ENCODE measurements around the gene ALDH1A3.

Gene ALDH1A3

DNA sequence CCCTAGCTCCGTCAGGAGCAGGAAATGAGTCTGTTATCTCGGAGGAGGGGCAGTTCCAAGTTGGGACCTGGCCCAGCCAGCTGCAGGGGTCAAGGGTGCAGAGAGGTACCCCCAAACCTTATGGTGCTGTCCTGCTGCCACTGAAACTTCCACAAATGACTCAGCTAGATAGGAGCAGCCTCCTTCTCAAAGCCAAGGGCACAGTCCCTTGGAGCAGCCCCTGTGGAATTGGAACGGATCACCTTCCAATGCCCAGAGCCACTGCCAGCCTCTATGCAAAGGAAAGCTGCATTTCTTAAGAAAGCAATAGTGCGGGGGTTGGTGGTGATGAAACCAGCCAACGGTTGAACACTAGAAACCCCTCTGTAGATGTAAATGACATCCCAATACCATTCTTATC lies 20.0 kb downstream of the ALDH1A3 start:
- TF ChIP-seq, protein P1, sequence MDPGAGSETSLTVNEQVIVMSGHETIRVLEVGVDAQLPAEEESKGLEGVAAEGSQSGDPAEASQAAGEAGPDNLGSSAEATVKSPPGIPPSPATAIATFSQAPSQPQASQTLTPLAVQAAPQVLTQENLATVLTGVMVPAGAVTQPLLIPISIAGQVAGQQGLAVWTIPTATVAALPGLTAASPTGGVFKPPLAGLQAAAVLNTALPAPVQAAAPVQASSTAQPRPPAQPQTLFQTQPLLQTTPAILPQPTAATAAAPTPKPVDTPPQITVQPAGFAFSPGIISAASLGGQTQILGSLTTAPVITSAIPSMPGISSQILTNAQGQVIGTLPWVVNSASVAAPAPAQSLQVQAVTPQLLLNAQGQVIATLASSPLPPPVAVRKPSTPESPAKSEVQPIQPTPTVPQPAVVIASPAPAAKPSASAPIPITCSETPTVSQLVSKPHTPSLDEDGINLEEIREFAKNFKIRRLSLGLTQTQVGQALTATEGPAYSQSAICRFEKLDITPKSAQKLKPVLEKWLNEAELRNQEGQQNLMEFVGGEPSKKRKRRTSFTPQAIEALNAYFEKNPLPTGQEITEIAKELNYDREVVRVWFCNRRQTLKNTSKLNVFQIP (CRISPR knock-in tag; IDR thresholded peaks at IDR 0.05; ENCODE audit: borderline replicate concordance, low read depth), result no peak
- TF ChIP-seq, protein P2, sequence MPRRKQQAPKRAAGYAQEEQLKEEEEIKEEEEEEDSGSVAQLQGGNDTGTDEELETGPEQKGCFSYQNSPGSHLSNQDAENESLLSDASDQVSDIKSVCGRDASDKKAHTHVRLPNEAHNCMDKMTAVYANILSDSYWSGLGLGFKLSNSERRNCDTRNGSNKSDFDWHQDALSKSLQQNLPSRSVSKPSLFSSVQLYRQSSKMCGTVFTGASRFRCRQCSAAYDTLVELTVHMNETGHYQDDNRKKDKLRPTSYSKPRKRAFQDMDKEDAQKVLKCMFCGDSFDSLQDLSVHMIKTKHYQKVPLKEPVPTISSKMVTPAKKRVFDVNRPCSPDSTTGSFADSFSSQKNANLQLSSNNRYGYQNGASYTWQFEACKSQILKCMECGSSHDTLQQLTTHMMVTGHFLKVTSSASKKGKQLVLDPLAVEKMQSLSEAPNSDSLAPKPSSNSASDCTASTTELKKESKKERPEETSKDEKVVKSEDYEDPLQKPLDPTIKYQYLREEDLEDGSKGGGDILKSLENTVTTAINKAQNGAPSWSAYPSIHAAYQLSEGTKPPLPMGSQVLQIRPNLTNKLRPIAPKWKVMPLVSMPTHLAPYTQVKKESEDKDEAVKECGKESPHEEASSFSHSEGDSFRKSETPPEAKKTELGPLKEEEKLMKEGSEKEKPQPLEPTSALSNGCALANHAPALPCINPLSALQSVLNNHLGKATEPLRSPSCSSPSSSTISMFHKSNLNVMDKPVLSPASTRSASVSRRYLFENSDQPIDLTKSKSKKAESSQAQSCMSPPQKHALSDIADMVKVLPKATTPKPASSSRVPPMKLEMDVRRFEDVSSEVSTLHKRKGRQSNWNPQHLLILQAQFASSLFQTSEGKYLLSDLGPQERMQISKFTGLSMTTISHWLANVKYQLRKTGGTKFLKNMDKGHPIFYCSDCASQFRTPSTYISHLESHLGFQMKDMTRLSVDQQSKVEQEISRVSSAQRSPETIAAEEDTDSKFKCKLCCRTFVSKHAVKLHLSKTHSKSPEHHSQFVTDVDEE (CRISPR knock-in tag; IDR thresholded peaks at IDR 0.05), result no peak
- TF ChIP-seq ZFP3 (CRISPR knock-in tag; IDR thresholded peaks at IDR 0.05) (no peak), RARB (CRISPR knock-in tag; IDR thresholded peaks at IDR 0.05) (no peak), ZNF70 (CRISPR knock-in tag; IDR thresholded peaks at IDR 0.05) (no peak), ARNTL (CRISPR knock-in tag; IDR thresholded peaks at IDR 0.05; ENCODE audit: borderline replicate concordance, low read depth) (no peak), TOX (CRISPR knock-in tag; IDR thresholded peaks at IDR 0.05; ENCODE audit: borderline replicate concordance) (no peak)
- no peak for ATAC-seq

DNA sequence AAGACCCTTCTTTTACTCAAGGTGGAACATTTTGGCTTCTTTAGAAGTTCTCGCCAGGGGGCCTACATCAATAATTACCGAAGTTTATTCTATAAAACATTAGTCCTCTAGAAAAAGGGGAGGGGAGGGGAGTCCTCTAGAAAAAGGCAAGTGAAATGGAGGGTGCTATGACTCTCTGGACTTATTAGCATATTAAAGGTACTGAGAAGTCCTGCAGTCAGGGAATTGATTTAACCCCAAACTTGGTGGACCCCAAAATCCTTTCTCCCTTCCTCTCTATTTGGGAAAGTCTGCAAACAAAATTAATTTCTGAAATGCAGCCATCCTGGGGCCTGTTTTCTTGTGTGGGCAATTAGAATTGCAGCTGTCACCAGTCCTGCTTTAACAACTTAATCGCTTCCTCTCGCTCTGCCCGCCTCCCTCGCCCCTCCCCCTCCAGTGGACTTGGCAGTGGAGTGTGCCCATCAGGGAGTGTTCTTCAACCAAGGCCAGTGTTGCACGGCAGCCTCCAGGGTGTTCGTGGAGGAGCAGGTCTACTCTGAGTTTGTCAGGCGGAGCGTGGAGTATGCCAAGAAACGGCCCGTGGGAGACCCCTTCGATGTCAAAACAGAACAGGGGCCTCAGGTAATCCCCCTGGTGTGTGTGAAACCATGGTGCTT lies 20.6 kb downstream of the ALDH1A3 start:
- TF ChIP-seq ZFP30 (CRISPR knock-in tag; IDR thresholded peaks at IDR 0.05) (no peak), SNAI2 (CRISPR knock-in tag; IDR thresholded peaks at IDR 0.05) (no peak)
- TF ChIP-seq, protein P3, sequence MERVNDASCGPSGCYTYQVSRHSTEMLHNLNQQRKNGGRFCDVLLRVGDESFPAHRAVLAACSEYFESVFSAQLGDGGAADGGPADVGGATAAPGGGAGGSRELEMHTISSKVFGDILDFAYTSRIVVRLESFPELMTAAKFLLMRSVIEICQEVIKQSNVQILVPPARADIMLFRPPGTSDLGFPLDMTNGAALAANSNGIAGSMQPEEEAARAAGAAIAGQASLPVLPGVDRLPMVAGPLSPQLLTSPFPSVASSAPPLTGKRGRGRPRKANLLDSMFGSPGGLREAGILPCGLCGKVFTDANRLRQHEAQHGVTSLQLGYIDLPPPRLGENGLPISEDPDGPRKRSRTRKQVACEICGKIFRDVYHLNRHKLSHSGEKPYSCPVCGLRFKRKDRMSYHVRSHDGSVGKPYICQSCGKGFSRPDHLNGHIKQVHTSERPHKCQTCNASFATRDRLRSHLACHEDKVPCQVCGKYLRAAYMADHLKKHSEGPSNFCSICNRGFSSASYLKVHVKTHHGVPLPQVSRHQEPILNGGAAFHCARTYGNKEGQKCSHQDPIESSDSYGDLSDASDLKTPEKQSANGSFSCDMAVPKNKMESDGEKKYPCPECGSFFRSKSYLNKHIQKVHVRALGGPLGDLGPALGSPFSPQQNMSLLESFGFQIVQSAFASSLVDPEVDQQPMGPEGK (CRISPR knock-in tag; IDR thresholded peaks at IDR 0.05; ENCODE audit: borderline replicate concordance), result no peak
- no peak for ATAC-seq

DNA sequence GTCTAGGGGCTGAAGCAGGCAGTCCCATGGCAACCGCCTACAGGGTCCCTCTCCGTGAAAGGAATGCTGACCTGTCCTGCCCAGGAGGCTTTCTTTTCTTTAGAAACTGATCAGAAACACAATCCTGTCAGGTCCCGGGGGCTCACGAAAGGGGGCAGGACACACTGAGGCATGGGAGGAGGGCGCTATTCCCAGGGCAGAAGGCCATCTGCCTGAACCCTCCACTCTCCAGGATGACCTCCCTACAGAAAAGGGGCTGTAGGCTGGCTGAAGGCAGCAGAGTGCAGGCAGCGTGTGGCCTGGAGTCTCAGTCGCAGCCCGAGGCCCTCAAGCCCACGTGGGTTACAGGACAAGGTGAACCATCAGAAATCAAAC lies 21.2 kb downstream of the ALDH1A3 start:
- TF ChIP-seq TOX (CRISPR knock-in tag; IDR thresholded peaks at IDR 0.05; ENCODE audit: borderline replicate concordance) (no peak), ZNF565 (CRISPR knock-in tag; conservative IDR thresholded peaks at IDR 0.05; ENCODE audit: low read depth) (no peak), ZNF8 (CRISPR knock-in tag; IDR thresholded peaks at IDR 0.05) (no peak), ZFP3 (CRISPR knock-in tag; IDR thresholded peaks at IDR 0.05) (no peak), ESRRG (CRISPR knock-in tag; IDR thresholded peaks at IDR 0.05) (no peak), CSDC2 (CRISPR knock-in tag; IDR thresholded peaks at IDR 0.05) (no peak), RARB (CRISPR knock-in tag; IDR thresholded peaks at IDR 0.05) (no peak), GLIS3 (CRISPR knock-in tag; IDR thresholded peaks at IDR 0.05) (no peak), ZC3H10 (CRISPR knock-in tag; IDR thresholded peaks at IDR 0.05) (no peak), ARNTL (CRISPR knock-in tag; IDR thresholded peaks at IDR 0.05; ENCODE audit: borderline replicate concordance, low read depth) (no peak), ZNF70 (CRISPR knock-in tag; IDR thresholded peaks at IDR 0.05) (no peak), BACH2 (CRISPR knock-in tag; IDR thresholded peaks at IDR 0.05; ENCODE audit: borderline replicate concordance) (no peak)
- TF ChIP-seq, protein P1 (CRISPR knock-in tag; IDR thresholded peaks at IDR 0.05; ENCODE audit: borderline replicate concordance, low read depth), result no peak
- TF ChIP-seq, protein P3 (CRISPR knock-in tag; IDR thresholded peaks at IDR 0.05; ENCODE audit: borderline replicate concordance), result no peak
- TF ChIP-seq, protein P4, sequence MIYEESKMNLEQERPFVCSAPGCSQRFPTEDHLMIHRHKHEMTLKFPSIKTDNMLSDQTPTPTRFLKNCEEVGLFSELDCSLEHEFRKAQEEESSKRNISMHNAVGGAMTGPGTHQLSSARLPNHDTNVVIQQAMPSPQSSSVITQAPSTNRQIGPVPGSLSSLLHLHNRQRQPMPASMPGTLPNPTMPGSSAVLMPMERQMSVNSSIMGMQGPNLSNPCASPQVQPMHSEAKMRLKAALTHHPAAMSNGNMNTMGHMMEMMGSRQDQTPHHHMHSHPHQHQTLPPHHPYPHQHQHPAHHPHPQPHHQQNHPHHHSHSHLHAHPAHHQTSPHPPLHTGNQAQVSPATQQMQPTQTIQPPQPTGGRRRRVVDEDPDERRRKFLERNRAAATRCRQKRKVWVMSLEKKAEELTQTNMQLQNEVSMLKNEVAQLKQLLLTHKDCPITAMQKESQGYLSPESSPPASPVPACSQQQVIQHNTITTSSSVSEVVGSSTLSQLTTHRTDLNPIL (CRISPR knock-in tag; IDR thresholded peaks at IDR 0.05; ENCODE audit: low read depth), result no peak
- TF ChIP-seq, protein P5, sequence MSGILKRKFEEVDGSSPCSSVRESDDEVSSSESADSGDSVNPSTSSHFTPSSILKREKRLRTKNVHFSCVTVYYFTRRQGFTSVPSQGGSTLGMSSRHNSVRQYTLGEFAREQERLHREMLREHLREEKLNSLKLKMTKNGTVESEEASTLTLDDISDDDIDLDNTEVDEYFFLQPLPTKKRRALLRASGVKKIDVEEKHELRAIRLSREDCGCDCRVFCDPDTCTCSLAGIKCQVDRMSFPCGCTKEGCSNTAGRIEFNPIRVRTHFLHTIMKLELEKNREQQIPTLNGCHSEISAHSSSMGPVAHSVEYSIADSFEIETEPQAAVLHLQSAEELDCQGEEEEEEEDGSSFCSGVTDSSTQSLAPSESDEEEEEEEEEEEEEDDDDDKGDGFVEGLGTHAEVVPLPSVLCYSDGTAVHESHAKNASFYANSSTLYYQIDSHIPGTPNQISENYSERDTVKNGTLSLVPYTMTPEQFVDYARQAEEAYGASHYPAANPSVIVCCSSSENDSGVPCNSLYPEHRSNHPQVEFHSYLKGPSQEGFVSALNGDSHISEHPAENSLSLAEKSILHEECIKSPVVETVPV (CRISPR knock-in tag; IDR thresholded peaks at IDR 0.05), result no peak
- ATAC-seq, result no peak
